ENCODE data around the gene NIPSNAP2. TPM values are rescaled to one million over a fixed set of nuclear protein-coding genes. Genes with fewer than 3 reads are reported as not detected.
"Not testable (repeated sequence)": the region's sequence is repeated elsewhere in the genome, so short reads cannot be mapped to it uniquely, and the experiment has no call there.

Gene NIPSNAP2
- 10 to 100 TPM; 27.6 to 33.5 TPM for total RNA-seq
- polyA plus RNA-seq, result 10 to 100 TPM; 36.3 to 47.9 (median 40.3) TPM
- total RNA-seq, result 16.7 to 48.3 (median 36.0) reads per million in 6 experiments

- ATAC-seq, result peak; percentile 88 to 90
- H3K4me3 Mint-ChIP-seq, result peak within 1 kb of the TSS; percentile 66 to 92 (median 87)
- peak within 1 kb of the TSS; percentile 84 to 95 (median 92) for H3K27ac Mint-ChIP-seq
- POLR2A ChIA-PET, result interaction anchor here (0.7 to 2.9 kb wide), 4 partner anchors 9 to 598 kb away, joined by 3 to 11 read pairs (median 4); partner anchors contain the start of genes MRPS17 and SUMF2
- no peaks in the 10 kb centered on the region for H3K9me3 Mint-ChIP-seq
- H3K27me3 Mint-ChIP-seq, result no peaks in the 10 kb centered on the region
- peaks cover 0 to 21% (median 3%) of the 10 kb centered on the region in 3 donors for H3K36me3 Mint-ChIP-seq
- H3K4me1 Mint-ChIP-seq, result peaks cover 25 to 49% (median 45%) of the 10 kb centered on the region in 4 donors
- peak; percentile 30 to 81 (median 65) for DNase-seq
Measured at GRCh38 chr7:55964261-55965099, at the start of gene NIPSNAP2. Gene NIPSNAP2 (plus strand): TSS chr7:55964585. CDS start chr7:55964610, 25 bp downstream.

- H3K4me1 Mint-ChIP-seq, result no peaks in the 10 kb centered on the region
- H3K4me3 Mint-ChIP-seq, result no peak overlapping the region
- H3K27me3 Mint-ChIP-seq, result no peaks in the 10 kb centered on the region
- H3K36me3 Mint-ChIP-seq, result peaks cover 8 to 23% (median 11%) of the 10 kb centered on the region in 3 donors
- ATAC-seq (no peak), DNase-seq (no peak)
- H3K9me3 Mint-ChIP-seq, result peaks cover 0 to 3% (median 0%) of the 10 kb centered on the region in 9 donors
- no peak overlapping the region for H3K27ac Mint-ChIP-seq
- POLR2A ChIA-PET, result no interaction called here
Measured at GRCh38 chr7:55917771-55918170, 46.6 kb upstream of the NIPSNAP2 start.

GRCh38 chr7:55928006-55928767 lies 36.2 kb upstream of the NIPSNAP2 start:
- Mint-ChIP-seq H3K36me3 (peaks cover 11 to 23% (median 13%) of the 10 kb centered on the region in 3 donors), H3K27me3 (no peaks in the 10 kb centered on the region), H3K4me1 (no peaks in the 10 kb centered on the region), H3K9me3 (peaks cover 0 to 18% (median 0%) of the 10 kb centered on the region in 9 donors), H3K27ac (no peak overlapping the region), H3K4me3 (no peak overlapping the region)
- ATAC-seq (no peak), DNase-seq (no peak)
- POLR2A ChIA-PET, result no interaction called here

GRCh38 chr7:55931421-55932151 lies 32.8 kb upstream of the NIPSNAP2 start:
- Mint-ChIP-seq H3K27ac (no peak overlapping the region), H3K4me3 (no peak overlapping the region), H3K27me3 (no peaks in the 10 kb centered on the region), H3K36me3 (peaks cover 0 to 17% (median 17%) of the 10 kb centered on the region in 3 donors), H3K9me3 (peaks cover 0 to 49% (median 10%) of the 10 kb centered on the region in 9 donors), H3K4me1 (no peaks in the 10 kb centered on the region)
- ATAC-seq (no peak), DNase-seq (no peak)
- POLR2A ChIA-PET, result no interaction called here

- POLR2A ChIA-PET, result no interaction called here
- Mint-ChIP-seq H3K4me3 (no peak overlapping the region), H3K27me3 (no peaks in the 10 kb centered on the region), H3K4me1 (no peaks in the 10 kb centered on the region), H3K9me3 (peaks cover 11 to 88% (median 43%) of the 10 kb centered on the region in 9 donors), H3K27ac (no peak overlapping the region), H3K36me3 (peaks cover 11 to 43% (median 37%) of the 10 kb centered on the region in 3 donors)
- DNase-seq (no peak), ATAC-seq (no peak)
Measured at GRCh38 chr7:55939514-55940123, 24.8 kb upstream of the NIPSNAP2 start.

- peaks cover 7 to 32% (median 17%) of the 10 kb centered on the region in 9 donors for H3K9me3 Mint-ChIP-seq
- no peak for DNase-seq
- POLR2A ChIA-PET, result no interaction called here
- peaks cover 4 to 16% (median 16%) of the 10 kb centered on the region in 3 donors for H3K36me3 Mint-ChIP-seq
- H3K27me3 Mint-ChIP-seq, result no peaks in the 10 kb centered on the region
- H3K27ac Mint-ChIP-seq, result no peak overlapping the region
- peaks cover under 1 to 2% (median 2%) of the 10 kb centered on the region in 4 donors for H3K4me1 Mint-ChIP-seq
- no peak overlapping the region for H3K4me3 Mint-ChIP-seq
- ATAC-seq, result no peak
Measured at GRCh38 chr7:55946545-55946944, 17.8 kb upstream of the NIPSNAP2 start.

- Mint-ChIP-seq H3K4me1 (peaks cover 7 to 29% (median 19%) of the 10 kb centered on the region in 4 donors), H3K4me3 (peak within 1 kb of the TSS; percentile 92 to 99 (median 95)), H3K27me3 (no peaks in the 10 kb centered on the region), H3K9me3 (no peaks in the 10 kb centered on the region), H3K27ac (peak within 1 kb of the TSS; percentile 92 to 99 (median 96)), H3K36me3 (peaks cover 0 to 30% (median 0%) of the 10 kb centered on the region in 3 donors)
- DNase-seq, result peak; percentile 84 to 96 (median 94)
- ATAC-seq, result peak; percentile 100
- POLR2A ChIA-PET, result interaction anchor here (0.6 to 1.2 kb wide), 3 partner anchors 9 to 99 kb away, joined by 3 to 4 read pairs (median 3); partner anchors contain the start of gene NIPSNAP2
Measured at GRCh38 chr7:55951637-55952351, 12.6 kb upstream of the NIPSNAP2 start, which contains the start of gene MRPS17. Gene MRPS17 (plus strand): TSS chr7:55951877. CDS start chr7:55953196, 1,319 bp downstream.

- H3K27me3 Mint-ChIP-seq, POLR2A ChIA-PET, DNase-seq, H3K9me3 Mint-ChIP-seq, ATAC-seq: not testable (repeated sequence)
- H3K27ac Mint-ChIP-seq, result peak overlapping the region; percentile 92 to 99 (median 96)
- peak overlapping the region; percentile 92 to 99 (median 95) for H3K4me3 Mint-ChIP-seq
- peaks cover 0 to 30% (median 0%) of the 10 kb centered on the region in 3 donors for H3K36me3 Mint-ChIP-seq
- H3K4me1 Mint-ChIP-seq, result peaks cover 7 to 29% (median 19%) of the 10 kb centered on the region in 4 donors
Measured at GRCh38 chr7:55952352-55952671, 12.1 kb upstream of the NIPSNAP2 start.

- POLR2A ChIA-PET, result no interaction called here
- peak overlapping the region in 8 of 10 donors; percentile 29 to 98 (median 80) for H3K27ac Mint-ChIP-seq
- peaks cover 0 to 30% (median 0%) of the 10 kb centered on the region in 3 donors for H3K36me3 Mint-ChIP-seq
- H3K4me1 Mint-ChIP-seq, result peaks cover 13 to 33% (median 19%) of the 10 kb centered on the region in 4 donors
- no peak for ATAC-seq
- H3K27me3 Mint-ChIP-seq, result no peaks in the 10 kb centered on the region
- H3K9me3 Mint-ChIP-seq, result no peaks in the 10 kb centered on the region
- DNase-seq, result no peak
- H3K4me3 Mint-ChIP-seq, result peak overlapping the region in 9 of 10 donors; percentile 23 to 99 (median 94)
Measured at GRCh38 chr7:55953707-55954475, 10.5 kb upstream of the NIPSNAP2 start.

GRCh38 chr7:55957190-55957589 lies 7.2 kb upstream of the NIPSNAP2 start:
- Mint-ChIP-seq H3K9me3 (no peaks in the 10 kb centered on the region), H3K27ac (peak overlapping the region in 1 of 10 donors; percentile 6), H3K36me3 (peaks cover 0 to 30% (median 0%) of the 10 kb centered on the region in 3 donors), H3K4me1 (peaks cover 7 to 27% (median 13%) of the 10 kb centered on the region in 4 donors), H3K27me3 (no peaks in the 10 kb centered on the region), H3K4me3 (no peak overlapping the region)
- ATAC-seq (no peak), DNase-seq (no peak)
- POLR2A ChIA-PET, result no interaction called here

Measured in naive thymus-derived CD8-positive, alpha-beta T cell (primary cell).